RKO (cell line): Measurements from ENCODE around the gene CCDC200.
"Not testable (repeated sequence)": the region's sequence is repeated elsewhere in the genome, so short reads cannot be mapped to it uniquely, and the experiment has no call there.

Experiments
- DNase-seq: peaks from one replicate; pipeline ENCODE4 v3.0.0-alpha.2; 2016; ENCODE audit warnings: low spot score

The CCDC200 gene

DNA sequence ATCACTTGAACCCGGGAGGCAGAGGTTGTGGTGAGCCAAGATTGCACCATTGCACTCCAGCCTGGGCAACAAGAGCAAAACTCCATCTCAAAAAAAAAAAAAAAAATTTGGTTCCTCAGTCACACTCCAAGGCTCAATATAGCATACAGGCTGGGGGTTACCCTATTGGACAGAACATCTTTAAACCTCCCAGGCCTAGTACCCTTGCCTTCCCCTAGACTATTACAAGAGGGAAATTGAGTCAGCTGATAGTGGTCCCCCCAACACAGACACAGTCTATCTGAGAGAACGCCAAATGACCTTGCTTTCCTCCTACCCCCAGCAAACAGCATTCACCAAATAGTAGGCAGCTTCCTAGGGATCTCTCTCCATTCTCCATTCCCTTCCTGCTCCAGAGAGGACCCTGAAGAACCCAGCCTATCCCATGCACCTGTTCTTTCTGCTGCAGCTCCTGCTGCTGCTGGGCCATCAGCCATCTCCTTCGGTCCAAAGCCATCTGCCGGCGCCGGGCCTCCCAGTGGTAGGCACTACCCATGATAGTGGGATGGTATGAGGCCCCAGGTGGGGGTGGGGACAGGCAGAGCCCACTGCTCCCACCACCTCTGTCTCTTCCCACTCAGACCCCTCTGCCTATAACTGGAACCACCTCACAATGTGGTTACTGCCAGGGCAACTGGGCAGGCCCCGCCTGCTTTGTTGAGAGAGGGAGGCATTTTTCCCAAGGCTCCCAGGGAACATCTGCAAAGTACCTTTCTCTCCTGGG, at the start of gene CCDC200:
Gene CCDC200, minus strand, starts transcription at position 604 of the 763 bp plus-strand sequence. Its CDS starts 69 bp downstream, at position 535.
- not testable (repeated sequence) for DNase-seq

DNA sequence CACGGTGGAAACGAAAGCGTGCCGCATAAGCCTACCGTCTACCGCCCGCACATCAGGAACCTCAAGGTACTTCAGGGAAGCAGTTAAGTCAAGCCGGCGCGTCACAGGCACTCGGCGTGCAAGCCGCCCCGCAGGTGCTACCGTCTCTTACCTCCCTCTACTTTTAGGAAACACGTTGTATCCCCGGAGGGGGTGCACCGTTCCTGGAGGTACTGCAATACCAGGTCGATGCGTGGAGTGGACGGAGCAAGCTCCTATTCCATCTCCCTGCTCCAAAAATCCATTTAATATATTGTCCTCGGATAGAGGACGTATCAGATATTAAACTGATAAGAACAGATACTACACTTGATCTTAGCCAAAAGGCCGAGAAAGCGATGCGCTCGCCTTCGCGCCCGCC, 44.5 kb upstream of the CCDC200 start:
- DNase-seq: not testable (repeated sequence)

DNA sequence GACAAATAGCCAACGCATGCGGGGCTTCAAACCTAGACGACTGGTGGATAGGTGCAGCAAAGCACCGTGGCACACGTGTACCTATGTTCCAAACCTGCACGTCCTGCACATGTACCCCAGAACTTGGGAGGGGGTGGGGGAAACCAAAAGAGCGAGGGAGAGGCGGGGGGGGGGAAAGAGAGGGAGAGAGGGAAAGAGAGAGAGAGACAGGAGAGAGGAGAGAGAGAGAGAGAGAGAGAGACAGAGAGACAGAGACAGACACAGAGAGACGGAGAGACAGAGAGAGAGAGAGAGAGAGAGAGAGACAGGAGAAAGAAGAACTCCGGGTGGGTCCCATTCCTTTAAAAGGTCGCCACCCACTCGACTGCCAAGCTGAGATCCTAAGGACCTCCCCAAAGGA, 44.1 kb upstream of the CCDC200 start:
- not testable (repeated sequence) for DNase-seq

DNA sequence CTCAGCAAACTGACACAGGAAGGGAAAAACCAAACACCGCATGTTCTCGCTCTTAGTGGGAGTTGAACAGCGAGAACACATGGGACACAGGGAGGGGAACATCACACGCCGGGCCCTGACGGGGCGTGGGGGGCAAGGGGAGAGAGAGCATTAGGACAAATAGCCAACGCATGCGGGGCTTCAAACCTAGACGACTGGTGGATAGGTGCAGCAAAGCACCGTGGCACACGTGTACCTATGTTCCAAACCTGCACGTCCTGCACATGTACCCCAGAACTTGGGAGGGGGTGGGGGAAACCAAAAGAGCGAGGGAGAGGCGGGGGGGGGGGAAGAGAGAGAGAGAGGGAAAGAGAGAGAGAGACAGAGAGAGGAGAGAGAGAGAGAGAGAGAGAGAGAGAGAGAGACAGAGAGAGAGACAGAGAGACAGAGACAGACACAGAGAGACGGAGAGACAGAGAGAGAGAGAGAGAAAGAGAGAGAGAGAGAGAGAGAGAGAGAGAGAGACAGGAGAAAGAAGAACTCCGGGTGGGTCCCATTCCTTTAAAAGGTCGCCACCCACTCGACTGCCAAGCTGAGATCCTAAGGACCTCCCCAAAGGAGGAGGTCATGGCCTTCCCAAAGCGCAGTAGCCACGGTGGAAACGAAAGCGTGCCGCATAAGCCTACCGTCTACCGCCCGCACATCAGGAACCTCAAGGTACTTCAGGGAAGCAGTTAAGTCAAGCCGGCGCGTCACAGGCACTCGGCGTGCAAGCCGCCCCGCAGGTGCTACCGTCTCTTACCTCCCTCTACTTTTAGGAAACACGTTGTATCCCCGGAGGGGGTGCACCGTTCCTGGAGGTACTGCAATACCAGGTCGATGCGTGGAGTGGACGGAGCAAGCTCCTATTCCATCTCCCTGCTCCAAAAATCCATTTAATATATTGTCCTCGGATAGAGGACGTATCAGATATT, 42.4 kb upstream of the CCDC200 start:
- DNase-seq: not testable (repeated sequence)

DNA sequence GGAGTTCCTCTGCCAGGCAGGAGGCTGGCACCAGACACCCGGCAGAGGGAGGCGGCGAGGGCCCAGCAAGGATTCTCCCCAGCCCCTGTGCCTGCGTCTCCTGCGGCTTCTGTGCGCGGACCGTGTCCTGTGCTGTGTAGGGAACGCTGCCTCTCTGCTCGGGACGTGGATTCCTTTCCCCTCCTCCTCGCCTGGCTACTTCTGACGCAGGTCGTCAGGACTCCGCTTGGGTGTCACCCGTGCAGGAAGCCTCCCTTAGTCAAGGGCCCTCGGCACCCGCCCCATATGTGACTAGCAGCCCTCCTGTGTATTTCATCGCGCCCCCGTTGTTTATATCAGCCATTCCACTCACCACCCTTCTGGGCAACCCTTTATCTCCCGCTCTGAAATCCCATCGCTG, 18.0 kb upstream of the CCDC200 start:
- not testable (repeated sequence) for DNase-seq

DNA sequence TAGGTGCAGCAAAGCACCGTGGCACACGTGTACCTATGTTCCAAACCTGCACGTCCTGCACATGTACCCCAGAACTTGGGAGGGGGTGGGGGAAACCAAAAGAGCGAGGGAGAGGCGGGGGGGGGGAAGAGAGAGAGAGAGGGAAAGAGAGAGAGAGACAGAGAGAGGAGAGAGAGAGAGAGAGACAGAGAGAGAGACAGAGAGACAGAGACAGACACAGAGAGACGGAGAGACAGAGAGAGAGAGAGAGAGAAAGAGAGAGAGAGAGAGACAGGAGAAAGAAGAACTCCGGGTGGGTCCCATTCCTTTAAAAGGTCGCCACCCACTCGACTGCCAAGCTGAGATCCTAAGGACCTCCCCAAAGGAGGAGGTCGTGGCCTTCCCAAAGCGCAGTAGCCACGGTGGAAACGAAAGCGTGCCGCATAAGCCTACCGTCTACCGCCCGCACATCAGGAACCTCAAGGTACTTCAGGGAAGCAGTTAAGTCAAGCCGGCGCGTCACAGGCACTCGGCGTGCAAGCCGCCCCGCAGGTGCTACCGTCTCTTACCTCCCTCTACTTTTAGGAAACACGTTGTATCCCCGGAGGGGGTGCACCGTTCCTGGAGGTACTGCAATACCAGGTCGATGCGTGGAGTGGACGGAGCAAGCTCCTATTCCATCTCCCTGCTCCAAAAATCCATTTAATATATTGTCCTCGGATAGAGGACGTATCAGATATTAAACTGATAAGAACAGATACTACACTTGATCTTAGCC, 12.4 kb upstream of the CCDC200 start:
- not testable (repeated sequence) for DNase-seq

DNA sequence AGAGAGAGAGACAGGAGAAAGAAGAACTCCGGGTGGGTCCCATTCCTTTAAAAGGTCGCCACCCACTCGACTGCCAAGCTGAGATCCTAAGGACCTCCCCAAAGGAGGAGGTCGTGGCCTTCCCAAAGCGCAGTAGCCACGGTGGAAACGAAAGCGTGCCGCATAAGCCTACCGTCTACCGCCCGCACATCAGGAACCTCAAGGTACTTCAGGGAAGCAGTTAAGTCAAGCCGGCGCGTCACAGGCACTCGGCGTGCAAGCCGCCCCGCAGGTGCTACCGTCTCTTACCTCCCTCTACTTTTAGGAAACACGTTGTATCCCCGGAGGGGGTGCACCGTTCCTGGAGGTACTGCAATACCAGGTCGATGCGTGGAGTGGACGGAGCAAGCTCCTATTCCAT, 11.2 kb upstream of the CCDC200 start:
- DNase-seq: not testable (repeated sequence)

DNA sequence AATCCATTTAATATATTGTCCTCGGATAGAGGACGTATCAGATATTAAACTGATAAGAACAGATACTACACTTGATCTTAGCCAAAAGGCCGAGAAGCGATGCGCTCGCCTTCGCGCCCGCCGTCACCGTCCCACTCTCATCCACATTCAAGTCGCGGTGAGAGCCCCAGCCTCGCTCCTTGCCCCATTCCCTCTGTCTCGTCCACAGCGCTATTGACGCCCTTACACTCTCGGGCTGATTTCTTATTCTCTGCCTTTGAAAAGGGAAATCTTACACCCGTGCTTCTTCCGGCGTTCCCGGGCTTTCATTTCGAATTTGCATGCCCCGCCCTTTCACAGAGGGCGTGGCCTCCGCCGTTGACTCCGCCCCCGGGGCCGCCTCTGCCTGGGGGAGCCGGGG, 5.5 kb upstream of the CCDC200 start, which contains the start of gene RNU2-1:
Gene RNU2-1, minus strand, starts transcription at position 101 of the 400 bp plus-strand sequence.
- DNase-seq: not testable (repeated sequence)

DNA sequence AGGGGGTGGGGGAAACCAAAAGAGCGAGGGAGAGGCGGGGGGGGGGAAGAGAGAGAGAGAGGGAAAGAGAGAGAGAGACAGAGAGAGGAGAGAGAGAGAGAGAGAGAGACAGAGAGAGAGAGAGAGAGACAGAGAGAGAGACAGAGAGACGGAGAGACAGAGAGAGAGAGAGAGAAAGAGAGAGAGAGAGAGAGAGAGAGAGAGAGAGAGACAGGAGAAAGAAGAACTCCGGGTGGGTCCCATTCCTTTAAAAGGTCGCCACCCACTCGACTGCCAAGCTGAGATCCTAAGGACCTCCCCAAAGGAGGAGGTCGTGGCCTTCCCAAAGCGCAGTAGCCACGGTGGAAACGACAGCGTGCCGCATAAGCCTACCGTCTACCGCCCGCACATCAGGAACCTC, 4.8 kb upstream of the CCDC200 start:
- DNase-seq: not testable (repeated sequence)

DNA sequence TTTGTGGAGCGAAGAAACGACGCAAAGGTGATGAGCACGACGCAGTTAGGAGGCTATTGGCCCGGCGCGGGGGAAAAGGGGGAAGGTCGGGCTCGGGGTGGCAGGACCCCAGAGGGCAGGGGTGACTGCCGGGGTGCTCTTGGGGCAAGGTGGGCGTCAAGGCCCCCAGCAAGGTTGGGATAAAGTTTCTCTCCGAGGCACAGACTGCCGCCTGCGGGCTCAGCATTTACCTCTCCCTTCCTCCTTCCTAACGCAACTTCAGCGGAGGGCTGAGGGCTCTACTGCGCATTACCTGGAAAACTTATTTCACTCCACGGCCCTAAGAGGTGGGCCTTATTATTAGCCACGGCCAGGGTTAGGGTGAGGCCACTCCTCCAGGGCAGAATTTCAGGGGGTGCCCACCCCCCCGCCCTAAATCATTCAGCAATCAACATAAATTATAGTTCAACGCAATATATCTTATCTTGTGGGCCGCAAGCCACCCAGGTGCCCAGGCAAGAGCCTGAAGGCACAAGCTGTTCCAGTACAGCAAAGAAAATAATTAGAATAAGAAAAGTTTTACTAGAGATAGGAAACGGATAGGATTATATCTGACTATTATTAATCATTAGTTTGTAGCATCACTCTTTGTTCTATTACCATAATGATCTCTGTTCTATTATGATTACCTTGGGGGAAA, 3.7 kb upstream of the CCDC200 start:
- peak; percentile 42 for DNase-seq

DNA sequence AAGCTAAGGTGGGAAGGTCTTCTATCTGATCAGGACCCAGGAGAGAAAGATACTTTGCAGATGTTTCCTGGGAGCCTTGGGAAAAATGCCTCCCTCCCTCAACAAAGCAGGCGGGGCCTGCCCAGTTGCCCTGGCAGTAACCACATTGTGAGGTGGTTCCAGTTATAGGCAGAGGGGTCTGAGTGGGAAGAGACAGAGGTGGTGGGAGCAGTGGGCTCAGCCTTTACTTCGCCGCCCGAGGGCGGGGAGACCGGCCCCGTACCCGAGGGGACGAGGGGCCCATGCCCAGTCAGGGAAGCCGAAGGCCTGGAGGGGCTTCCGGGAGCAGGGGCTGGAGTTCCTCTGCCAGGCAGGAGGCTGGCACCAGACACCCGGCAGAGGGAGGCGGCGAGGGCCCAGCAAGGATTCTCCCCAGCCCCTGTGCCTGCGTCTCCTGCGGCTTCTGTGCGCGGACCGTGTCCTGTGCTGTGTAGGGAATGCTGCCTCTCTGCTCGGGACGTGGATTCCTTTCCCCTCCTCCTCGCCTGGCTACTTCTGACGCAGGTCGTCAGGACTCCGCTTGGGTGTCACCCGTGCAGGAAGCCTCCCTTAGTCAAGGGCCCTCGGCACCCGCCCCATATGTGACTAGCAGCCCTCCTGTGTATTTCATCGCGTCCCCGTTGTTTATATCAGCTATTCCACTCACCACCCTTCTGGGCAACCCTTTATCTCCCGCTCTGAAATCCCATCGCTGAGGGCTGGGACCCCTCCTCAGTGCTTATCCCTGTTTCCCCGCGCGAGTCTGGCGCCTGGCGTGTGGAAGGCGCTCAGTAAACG, 3.0 kb upstream of the CCDC200 start:
- DNase-seq: not testable (repeated sequence)

DNA sequence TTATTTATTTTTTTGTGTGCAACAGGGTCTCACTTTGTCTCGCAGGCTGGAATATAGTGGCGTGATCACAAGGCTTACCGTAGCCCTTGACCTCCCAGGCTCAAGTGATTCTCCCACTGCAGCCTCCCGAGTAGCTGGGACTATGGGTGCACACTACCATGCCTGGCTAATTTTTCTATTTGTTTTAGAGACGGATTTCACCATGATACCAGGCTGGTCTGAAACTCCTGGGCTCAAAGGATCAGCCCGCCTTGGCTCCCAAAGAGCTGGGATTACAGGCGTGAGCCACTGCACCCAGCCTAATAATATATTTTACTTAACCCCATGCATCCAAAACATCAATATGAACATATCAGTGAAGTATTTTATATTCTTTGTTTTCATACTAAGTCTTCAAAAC, 2.0 kb downstream of the CCDC200 start:
- no peak for DNase-seq

DNA sequence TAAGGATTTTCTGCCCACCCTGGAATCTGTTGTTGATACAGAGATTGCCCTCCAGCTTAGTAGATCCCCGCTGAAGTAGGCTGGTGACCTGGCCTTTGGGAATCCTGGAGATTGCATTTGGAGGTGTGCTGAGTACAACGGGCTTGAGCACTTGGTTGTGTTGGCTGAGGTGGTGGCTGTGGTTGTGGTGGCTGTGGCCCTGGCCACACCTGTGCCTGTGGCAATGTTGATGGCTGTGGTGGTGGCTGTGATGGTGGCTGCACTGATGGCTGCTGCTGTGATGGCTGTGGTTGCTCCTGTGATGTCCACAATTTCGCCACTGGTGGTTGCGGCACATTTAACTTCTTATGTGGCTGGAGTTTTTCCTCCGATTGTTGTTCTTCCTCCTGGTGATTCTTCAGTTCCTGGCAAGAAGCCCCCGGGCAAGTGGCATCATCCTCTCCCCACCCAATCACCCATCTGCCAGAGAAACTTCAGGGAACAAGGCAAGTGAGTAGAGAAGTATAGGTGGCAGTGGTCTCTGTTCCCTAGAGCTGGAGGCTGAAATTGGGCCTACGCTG, 4.2 kb downstream of the CCDC200 start:
- no peak for DNase-seq

DNA sequence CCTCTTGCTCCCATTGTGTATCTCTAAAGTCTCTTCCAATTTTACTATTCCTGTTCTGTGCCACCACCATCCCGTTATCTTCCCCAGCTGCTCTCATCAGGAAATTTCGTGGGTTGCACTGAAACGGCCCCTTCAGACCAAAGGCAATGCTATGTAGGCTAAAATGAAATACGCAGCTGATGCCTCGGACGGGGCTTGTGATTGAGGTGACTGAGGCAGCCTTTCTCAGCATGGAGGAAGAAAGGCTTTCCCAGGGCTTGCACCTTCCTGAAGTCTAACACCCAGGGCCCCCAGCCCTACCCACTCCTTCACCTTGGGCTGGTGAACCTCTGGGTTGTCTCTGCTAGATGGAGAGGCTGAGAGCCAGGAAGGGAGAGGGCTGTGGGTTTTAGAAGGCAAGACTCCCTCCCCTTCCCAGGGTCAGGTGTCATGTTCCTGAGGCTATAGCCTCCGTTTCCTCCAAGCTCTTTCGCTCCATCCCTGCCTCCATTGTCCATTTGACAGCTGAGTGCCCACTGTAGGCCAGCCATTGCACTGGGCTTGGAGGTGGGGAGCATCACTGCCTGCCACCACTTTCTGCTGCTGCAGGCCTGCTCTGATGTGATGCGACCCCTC, 7.8 kb downstream of the CCDC200 start:
- no peak for DNase-seq

DNA sequence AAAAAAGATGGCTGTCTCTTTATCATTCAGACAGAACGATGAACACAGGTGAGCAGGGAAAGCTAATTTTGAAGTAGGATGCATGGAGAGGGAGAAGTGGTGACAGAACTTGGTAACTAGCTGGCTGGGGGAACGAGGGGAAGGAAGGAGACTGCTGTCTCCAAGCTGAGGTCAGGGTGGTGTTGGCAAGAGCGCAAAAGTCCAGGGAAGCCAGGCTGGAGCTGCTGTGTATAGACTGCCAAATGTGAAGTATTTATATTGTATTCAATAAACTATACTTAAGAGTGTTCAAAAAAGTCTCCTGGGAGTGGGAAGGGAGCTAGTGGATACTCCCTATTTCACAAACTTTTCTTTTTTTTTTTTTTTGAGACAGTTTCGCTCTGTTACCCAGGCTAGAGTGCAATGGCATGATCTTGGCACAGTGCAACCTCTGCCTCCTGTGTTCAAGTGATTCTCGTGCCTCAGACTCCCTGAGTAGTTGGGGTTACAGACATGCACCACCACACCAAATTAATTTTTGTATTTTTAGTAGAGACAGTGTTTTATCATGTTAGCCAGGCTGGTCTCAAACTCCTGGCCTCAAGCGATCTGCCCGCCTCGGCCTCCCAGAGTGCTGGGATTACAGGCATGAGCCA, 8.6 kb downstream of the CCDC200 start:
- DNase-seq: no peak

DNA sequence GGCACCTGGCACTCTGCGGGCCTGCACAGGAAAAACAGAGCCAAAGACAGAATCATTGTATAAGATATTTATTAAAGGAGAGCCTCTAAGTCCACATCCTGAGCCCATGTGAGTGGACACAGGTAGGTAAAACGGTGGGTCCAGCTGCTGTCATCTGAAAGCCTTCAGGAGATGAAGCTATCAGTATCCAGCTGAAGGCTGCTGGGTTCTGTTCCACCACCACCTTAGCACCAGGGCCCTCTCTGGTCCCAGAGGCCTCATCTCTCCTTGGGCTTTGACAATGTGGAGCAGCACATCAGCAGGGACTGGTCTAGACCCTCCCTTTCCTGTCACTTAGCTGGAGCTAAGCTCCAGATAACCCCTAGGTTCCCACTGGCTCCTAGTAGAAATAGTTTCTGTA, 9.4 kb downstream of the CCDC200 start:
- DNase-seq: no peak

DNA sequence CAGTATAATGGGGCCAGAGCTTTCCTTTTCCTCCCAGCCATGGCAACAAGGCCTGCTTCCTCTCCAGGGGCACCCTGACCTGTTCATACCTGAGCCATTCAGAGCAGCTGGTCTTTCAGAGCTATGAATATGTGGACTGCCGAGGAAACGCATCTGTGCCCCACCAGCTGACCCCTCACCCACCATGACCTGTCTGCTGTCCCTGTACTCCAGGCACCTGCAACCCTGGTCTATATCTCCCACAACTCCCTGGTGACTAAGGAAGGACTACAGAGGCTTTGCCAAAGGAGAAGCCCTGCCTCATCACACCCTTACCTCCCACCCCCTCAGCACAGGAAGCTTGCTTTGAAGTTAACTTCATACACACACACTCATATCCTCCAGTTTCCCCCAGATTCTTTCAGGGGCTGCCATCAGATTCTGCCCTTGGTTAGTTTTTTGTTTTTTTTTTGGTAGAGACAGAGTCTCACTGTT, 10.8 kb downstream of the CCDC200 start:
- DNase-seq: no peak

DNA sequence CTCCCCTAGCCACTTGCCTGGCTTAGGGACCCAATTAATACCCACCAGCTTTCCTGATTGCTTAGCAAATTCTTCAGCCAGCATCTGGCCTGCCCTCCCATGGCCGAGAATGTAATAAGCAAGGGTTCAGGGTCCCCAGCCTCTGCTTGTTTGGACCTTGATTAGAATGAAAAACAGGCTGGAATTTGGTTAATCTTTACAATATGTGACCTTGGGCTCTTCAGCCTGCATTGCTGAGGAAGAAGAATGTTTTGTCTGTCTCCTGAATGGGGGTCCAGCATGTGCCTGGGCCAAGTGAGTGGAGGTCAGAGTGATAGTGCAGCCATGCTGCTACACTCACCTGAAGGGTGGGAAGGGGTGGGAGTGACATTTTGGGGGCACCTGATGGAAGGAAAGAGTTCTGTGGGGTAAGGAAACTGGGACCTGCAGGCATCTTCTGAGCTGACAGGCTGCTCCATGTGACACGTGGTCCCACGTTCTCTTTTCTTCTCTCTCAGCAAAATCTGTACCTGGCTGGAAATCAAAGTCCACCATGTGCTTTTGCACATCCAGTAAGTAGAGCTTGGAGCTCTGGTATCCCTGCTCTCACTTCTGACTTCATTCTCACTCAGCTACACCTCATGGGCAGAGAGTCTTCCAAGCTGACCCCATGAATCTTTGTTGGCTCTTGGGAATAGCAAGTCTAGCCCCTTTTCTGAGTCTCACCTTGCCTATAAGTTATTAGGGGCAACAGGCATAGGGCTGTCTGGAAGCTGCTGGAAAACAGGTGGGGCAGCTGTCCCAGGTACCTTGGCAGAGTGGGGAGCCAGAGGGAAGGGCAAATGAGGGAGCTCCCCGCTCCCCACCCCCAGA, 11.4 kb downstream of the CCDC200 start:
- no peak for DNase-seq
